SJSA1 (cell line): ENCODE data around the gene ST8SIA5. TPM values are rescaled to one million over a fixed set of nuclear protein-coding genes. Genes with fewer than 3 reads are reported as not detected.

ENCODE experiments used
- DNase-seq, 2 experiments: peaks; one replicate each; pipeline ENCODE4 v3.0.0-alpha.2; 2015 to 2020; ENCODE audit warnings: low spot score in 2 of 2, low read depth in 1 of 2
- H3K27ac ChIP-seq: fragments of 250-450 bp; sonication (Bioruptor Pico); 2 replicates; pipeline ENCODE4 v1.5.1; 2020; ENCODE audit warnings: mild to moderate bottlenecking, moderate library complexity
- H3K27me3 ChIP-seq: fragments of 250-450 bp; sonication (Bioruptor Pico); replicated peaks from 2 replicates; pipeline ENCODE4 v1.5.1; 2020; ENCODE audit warnings: mild to moderate bottlenecking, moderate library complexity
- H3K36me3 ChIP-seq: fragments of 250-450 bp; sonication (Bioruptor Pico); 2 replicates; pipeline ENCODE4 v1.5.1; 2020; ENCODE audit warnings: mild to moderate bottlenecking
- H3K4me1 ChIP-seq: fragments of 250-450 bp; sonication (Bioruptor Pico); replicated peaks from 2 replicates; pipeline ENCODE4 v1.6.1; 2021; ENCODE audit warnings: mild to moderate bottlenecking
- H3K4me3 ChIP-seq: fragments of 250-450 bp; sonication (Bioruptor Pico); 2 replicates; pipeline ENCODE4 v1.5.1; 2020; ENCODE audit warnings: mild to moderate bottlenecking
- H3K9me3 ChIP-seq: fragments of 250-450 bp; sonication (Bioruptor Pico); replicated peaks from 2 replicates; pipeline ENCODE4 v1.5.1; 2020; ENCODE audit warnings: mild to moderate bottlenecking
- total RNA-seq: library from RNA; depleted of rRNA; stranded (reverse); fragments of >200 nt; shearing (Covaris generic); gene quantifications from 2 replicates; pipeline ENCODE4 v1.2.3, GENCODE V29; 2014

The ST8SIA5 gene
- total RNA-seq, 1 experiment from 2014 or later: not detected

- DNase-seq: no peak
- no peaks in the 10 kb centered on the region for H3K27me3 ChIP-seq
- no peak overlapping the region for H3K4me3 ChIP-seq
- no peaks in the 10 kb centered on the region for H3K36me3 ChIP-seq
- peaks cover 50% of the 10 kb centered on the region for H3K4me1 ChIP-seq
- H3K9me3 ChIP-seq: no peaks in the 10 kb centered on the region
- H3K27ac ChIP-seq: no peak overlapping the region
These were observed 40.5 kb downstream of the ST8SIA5 start for GRCh38 chr18:46716336-46716735.

DNA sequence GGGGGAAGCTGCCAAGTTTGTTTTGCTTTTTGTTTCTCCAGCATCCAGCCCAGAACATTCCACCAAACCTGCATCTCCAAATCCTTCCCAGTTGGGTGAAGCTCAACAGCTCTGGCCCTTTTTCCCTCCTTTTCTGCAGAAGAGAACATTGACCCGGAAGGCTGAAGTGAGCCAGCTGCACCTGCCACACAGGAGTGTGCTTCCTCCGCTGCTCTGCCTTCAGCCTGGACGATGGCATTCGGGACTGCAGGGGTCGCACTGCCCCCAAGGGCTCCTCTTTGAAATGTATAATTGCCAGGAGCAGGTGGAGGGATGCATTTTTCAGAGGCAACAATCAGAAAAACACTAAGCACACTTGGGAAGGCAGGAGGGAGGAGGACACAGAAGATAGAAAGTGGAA lies 41.8 kb downstream of the ST8SIA5 start:
- Histone ChIP-seq H3K9me3 (no peaks in the 10 kb centered on the region), H3K36me3 (no peaks in the 10 kb centered on the region), H3K4me3 (no peak overlapping the region), H3K27me3 (no peaks in the 10 kb centered on the region), H3K27ac (no peak overlapping the region), H3K4me1 (peaks cover 55% of the 10 kb centered on the region)
- DNase-seq: no peak

- H3K4me1 ChIP-seq: peaks cover 31% of the 10 kb centered on the region
- no peaks in the 10 kb centered on the region for H3K36me3 ChIP-seq
- H3K27ac ChIP-seq: no peak overlapping the region; the same call in 1 of the 2 replicates
- H3K9me3 ChIP-seq: no peaks in the 10 kb centered on the region
- no peaks in the 10 kb centered on the region for H3K27me3 ChIP-seq
- H3K4me3 ChIP-seq: no peak overlapping the region
- peak; percentile 62 to 73 for DNase-seq
These were observed 44.4 kb downstream of the ST8SIA5 start for GRCh38 chr18:46712406-46712805.

DNA sequence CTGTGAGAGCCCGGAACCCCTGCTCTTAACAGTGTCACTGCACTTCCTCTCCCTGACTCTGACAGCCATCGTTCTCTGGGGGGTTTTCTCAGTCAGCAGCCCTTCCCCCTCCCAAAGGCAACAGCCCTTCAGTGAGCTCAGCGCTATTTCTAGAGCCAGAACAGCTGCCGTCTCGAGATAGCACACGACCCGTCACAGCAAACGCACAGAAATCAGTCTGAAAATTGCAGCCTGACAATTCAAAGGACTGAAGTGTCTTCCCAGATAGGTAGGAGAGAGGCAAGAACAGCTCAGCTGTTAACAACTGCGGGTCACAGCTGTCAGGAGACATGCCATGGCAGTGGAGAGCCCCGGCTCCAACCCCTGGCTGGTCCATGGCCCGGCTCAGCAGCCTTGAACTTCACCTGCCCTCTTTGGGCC lies 45.4 kb downstream of the ST8SIA5 start:
- Histone ChIP-seq H3K4me1 (peaks cover 41% of the 10 kb centered on the region), H3K36me3 (no peaks in the 10 kb centered on the region), H3K9me3 (no peaks in the 10 kb centered on the region), H3K4me3 (no peak overlapping the region), H3K27ac (no peak overlapping the region), H3K27me3 (no peaks in the 10 kb centered on the region)
- DNase-seq: no peak

GRCh38 chr18:46706968-46707367 lies 49.9 kb downstream of the ST8SIA5 start:
- H3K4me1 ChIP-seq: peaks cover 22% of the 10 kb centered on the region
- DNase-seq: no peak
- H3K27me3 ChIP-seq: no peaks in the 10 kb centered on the region
- H3K4me3 ChIP-seq: no peak overlapping the region
- no peaks in the 10 kb centered on the region for H3K9me3 ChIP-seq
- H3K36me3 ChIP-seq: no peaks in the 10 kb centered on the region
- H3K27ac ChIP-seq: no peak overlapping the region

- no peak for DNase-seq
- Histone ChIP-seq H3K36me3 (no peaks in the 10 kb centered on the region), H3K27me3 (no peaks in the 10 kb centered on the region), H3K9me3 (no peaks in the 10 kb centered on the region), H3K27ac (no peak overlapping the region), H3K4me3 (no peak overlapping the region), H3K4me1 (0 out of 2 replicates have a peak, but pooled peaks cover 11% of the 10 kb centered on the region)
These were observed 51.3 kb downstream of the ST8SIA5 start for GRCh38 chr18:46705521-46705920.

DNA sequence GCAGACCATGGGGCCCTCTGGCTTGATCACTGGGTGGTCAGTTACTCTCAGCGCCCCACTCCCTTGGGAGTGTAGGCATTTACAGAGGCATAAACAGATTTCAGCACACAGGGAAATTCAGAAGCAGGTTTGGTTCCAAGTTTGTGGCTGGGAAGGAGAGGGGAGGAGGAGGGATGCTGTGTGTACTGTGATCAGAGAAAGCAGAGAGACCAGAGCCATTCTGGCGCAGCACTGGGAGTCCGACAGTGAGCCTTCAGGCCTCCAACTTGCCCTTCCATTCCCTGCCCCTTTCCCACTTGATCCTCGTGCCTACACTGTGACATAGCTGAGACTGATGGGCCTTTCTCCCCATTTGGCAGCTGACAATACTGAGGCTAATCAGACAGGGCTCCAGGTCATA lies 52.0 kb downstream of the ST8SIA5 start:
- no peak for DNase-seq
- Histone ChIP-seq H3K9me3 (no peaks in the 10 kb centered on the region), H3K4me1 (0 out of 2 replicates have a peak, but pooled peaks cover 11% of the 10 kb centered on the region), H3K27me3 (no peaks in the 10 kb centered on the region), H3K4me3 (no peak overlapping the region), H3K27ac (no peak overlapping the region), H3K36me3 (no peaks in the 10 kb centered on the region)

GRCh38 chr18:46704189-46704588 lies 52.7 kb downstream of the ST8SIA5 start:
- no peak for DNase-seq
- Histone ChIP-seq H3K4me3 (no peak overlapping the region), H3K9me3 (no peaks in the 10 kb centered on the region), H3K4me1 (0 out of 2 replicates have a peak, but pooled peaks cover 11% of the 10 kb centered on the region), H3K36me3 (no peaks in the 10 kb centered on the region), H3K27me3 (no peaks in the 10 kb centered on the region), H3K27ac (no peak overlapping the region)

DNA sequence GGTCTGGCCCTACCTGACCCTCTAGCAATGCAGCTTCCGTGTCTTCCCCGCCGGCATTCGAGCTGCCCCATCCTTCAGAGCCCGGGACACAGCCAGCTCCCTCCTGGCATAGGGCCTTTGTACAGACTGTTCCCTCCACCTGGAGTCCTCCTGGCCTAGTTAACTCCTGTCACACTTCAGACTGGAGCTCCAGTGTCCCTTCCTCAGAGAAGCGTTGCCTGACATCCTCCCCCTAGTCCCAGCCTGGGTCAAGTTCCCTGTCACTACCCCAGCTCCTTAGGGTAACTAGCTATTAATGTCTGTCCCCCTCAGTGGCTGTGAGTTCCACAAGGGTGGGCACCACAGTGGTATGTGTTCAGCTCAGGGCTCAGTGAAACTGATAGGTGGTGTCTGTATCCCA lies 54.4 kb downstream of the ST8SIA5 start:
- no peaks in the 10 kb centered on the region for H3K36me3 ChIP-seq
- H3K4me1 ChIP-seq: 0 out of 2 replicates have a peak, but pooled peaks cover 11% of the 10 kb centered on the region
- H3K9me3 ChIP-seq: no peaks in the 10 kb centered on the region
- DNase-seq: no peak
- H3K4me3 ChIP-seq: no peak overlapping the region
- H3K27me3 ChIP-seq: no peaks in the 10 kb centered on the region
- no peak overlapping the region for H3K27ac ChIP-seq

- H3K27me3 ChIP-seq: no peaks in the 10 kb centered on the region
- no peaks in the 10 kb centered on the region for H3K36me3 ChIP-seq
- no peak for DNase-seq
- no peak overlapping the region for H3K27ac ChIP-seq
- H3K4me1 ChIP-seq: no peaks in the 10 kb centered on the region
- H3K9me3 ChIP-seq: no peaks in the 10 kb centered on the region
- H3K4me3 ChIP-seq: no peak overlapping the region
These were observed 56.6 kb downstream of the ST8SIA5 start for GRCh38 chr18:46700066-46700824.

DNA sequence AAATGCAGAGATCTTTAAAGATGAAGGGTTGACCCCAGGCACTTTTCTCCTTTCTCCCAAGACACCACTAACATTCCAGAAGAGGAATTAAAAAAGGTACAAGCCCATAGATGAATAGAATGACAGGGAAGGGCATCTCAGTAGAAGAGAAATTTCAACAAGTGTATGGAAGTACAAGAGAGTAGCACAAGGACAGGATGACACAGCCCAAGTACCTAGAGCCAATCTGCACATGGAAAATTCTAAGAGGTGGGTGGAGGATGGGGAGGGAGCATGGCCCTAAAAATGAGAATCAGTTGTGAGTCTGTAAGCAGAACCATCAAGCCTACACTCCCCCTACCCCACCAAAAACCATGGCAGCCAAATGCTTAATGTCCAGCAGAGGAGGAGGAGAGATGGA lies 60.2 kb downstream of the ST8SIA5 start:
- Histone ChIP-seq H3K4me3 (no peak overlapping the region), H3K4me1 (no peaks in the 10 kb centered on the region), H3K27ac (no peak overlapping the region), H3K27me3 (no peaks in the 10 kb centered on the region), H3K9me3 (no peaks in the 10 kb centered on the region), H3K36me3 (no peaks in the 10 kb centered on the region)
- DNase-seq: no peak

DNA sequence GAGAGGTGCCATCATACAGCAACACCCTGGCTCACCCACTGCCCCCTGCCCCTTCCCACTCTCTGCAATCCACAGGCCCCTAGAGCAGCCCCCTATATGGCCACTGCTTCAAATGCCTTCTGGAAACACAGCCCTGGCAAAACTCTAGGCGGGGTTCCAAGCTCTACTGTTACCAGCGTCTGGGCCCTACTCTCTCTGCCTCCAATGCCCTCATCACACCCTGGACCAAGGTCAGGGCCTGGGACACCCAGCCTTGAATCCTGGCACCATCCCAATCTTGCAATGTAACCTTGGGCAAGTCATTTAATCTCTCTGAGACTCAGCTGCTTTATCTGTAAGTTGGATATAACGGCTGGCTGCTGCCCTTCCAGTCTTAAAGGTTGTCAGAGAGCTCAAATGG lies 60.6 kb downstream of the ST8SIA5 start:
- no peak for DNase-seq
- H3K4me1 ChIP-seq: no peaks in the 10 kb centered on the region
- no peaks in the 10 kb centered on the region for H3K9me3 ChIP-seq
- H3K27me3 ChIP-seq: no peaks in the 10 kb centered on the region
- no peak overlapping the region for H3K27ac ChIP-seq
- H3K36me3 ChIP-seq: no peaks in the 10 kb centered on the region
- no peak overlapping the region for H3K4me3 ChIP-seq

DNA sequence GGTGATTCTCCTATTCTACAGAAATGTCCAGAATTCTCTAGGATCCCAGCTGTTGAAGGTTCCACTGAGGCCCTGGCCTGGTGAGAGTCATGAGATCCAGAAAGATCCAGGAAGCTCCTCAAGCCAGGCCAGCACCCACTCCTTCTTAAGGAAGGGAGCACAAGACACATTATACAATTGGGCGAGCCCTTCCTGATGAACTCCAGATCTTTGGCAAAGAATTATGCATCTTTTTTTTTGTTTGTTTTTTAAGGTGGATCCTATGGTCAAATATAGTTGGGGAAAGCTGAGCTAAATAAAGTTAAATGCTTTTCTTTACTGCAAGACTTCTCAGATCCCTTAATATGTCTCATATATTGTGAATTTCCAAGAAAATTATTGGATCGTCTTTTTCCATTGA lies 62.9 kb downstream of the ST8SIA5 start:
- Histone ChIP-seq H3K27me3 (no peaks in the 10 kb centered on the region), H3K36me3 (no peaks in the 10 kb centered on the region), H3K4me3 (no peak overlapping the region), H3K9me3 (no peaks in the 10 kb centered on the region), H3K4me1 (no peaks in the 10 kb centered on the region), H3K27ac (no peak overlapping the region)
- DNase-seq: no peak

DNA sequence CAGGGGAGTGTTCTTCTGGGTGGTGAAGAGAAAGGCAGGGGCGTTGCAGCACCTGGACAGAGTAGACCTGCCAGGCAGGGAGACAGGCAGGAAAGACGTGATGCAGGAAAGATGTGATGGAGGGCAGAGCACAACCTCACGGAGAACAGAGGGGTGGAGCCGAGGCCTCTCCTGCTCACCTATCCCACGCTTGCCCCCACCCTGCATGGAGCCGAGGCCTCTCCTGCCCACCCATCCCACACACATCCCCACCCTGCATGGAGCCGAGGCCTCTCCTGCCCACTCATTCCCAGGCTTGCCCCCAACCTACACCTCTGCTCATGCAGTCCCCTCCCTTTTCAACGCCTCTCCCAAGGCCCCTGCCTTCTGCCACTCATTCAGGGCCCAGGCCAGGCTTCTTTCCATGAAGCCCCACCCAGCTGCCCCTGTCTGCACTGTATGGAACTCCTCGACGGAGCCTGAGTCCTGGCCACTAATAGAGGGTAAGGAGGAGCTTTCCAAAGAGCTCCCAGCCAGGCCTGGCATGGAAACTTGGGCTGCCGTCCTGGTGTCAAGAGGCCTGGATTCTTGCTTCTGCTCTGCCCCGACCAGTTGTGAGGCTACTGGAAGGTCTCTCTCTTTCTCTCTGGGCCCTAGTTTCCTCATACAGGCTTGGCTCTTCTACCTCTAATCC lies 67.9 kb downstream of the ST8SIA5 start:
- Histone ChIP-seq H3K27ac (no peak overlapping the region), H3K4me3 (no peak overlapping the region), H3K36me3 (no peaks in the 10 kb centered on the region), H3K27me3 (no peaks in the 10 kb centered on the region), H3K4me1 (no peaks in the 10 kb centered on the region), H3K9me3 (no peaks in the 10 kb centered on the region)
- no peak for DNase-seq
